Thyroid gland (tissue), 4 donors: ENCODE results near the gene CMTR1. TPM values are rescaled to one million over a fixed set of nuclear protein-coding genes. Genes with fewer than 3 reads are reported as not detected.

Experiments
- DNase-seq, 2 donors: peaks; one replicate each; pipeline ENCODE4 v3.0.0-alpha.2; 2019
- H3K27ac ChIP-seq, 3 donors: fragments of 200-600 bp; sonication (generic); 1 replicate in 2 of 3; 2 replicates in 1 of 3; pipeline ENCODE4 v1.5.1; 2016 to 2019; ENCODE audit warnings: mild to moderate bottlenecking in 1 of 3, moderate library complexity in 1 of 3
- H3K27me3 ChIP-seq: fragments of 200-600 bp; sonication (generic); one replicate; pipeline ENCODE4 v1.5.1; 2019
- H3K36me3 ChIP-seq, 2 donors: fragments of 200-600 bp; sonication (generic); one replicate each; pipeline ENCODE4 v1.5.1; 2016 to 2019
- H3K4me1 ChIP-seq, 2 donors: fragments of 200-600 bp; sonication (generic); one replicate each; pipeline ENCODE4 v1.5.1; 2017 to 2019
- H3K4me3 ChIP-seq, 3 donors: fragments of 200-600 bp; sonication (generic); replicated peaks in 1 of 3; 1 replicate in 2 of 3; 2 replicates in 1 of 3; pipeline ENCODE4 v1.5.1; 2016; ENCODE audit warnings: mild to moderate bottlenecking in 1 of 3
- H3K9me3 ChIP-seq: fragments of 200-600 bp; sonication (generic); one replicate; pipeline ENCODE4 v1.5.1; 2017
- POLR2A ChIP-seq, 2 donors: fragments of 450-650 bp; IDR thresholded peaks; one replicate each; pipeline ENCODE4 v1.6.1; 2017; ENCODE audit warnings: antibody characterized with exemption in 2 of 2, mild to moderate bottlenecking in 2 of 2, moderate library complexity in 1 of 2
- WGBS, 2 donors: methylation state at CpG; one replicate each; pipeline ENCODE4 v1.1.5; 2017; 5-methylcytosine and 5-hydroxymethylcytosine counted together
- intact Hi-C: fragments of 100-400 bp; cut with DNase I; formaldehyde crosslinking; loops from one replicate; pipeline ENCODE4 v1.15.1; 2023
- total RNA-seq, 4 donors: library from RNA; depleted of rRNA; stranded (reverse); fragments of >200 nt; gene quantifications; one replicate each; pipeline ENCODE4 v1.2.3, GENCODE V29; 2016
- TF ChIP-seq, protein P1 (sequence below), 6 experiments: fragments of 200-600 bp in 3 of 6; fragments of 450-650 bp in 3 of 6; sonication (generic) in 3 of 6; IDR thresholded peaks; one replicate each; pipeline ENCODE4 v1.5.1; 2016 to 2019; ENCODE audit warnings: antibody characterized with exemption in 6 of 6, mild to moderate bottlenecking in 2 of 6, inconsistent platforms in 1 of 6, moderate library complexity in 1 of 6

CMTR1 gene
- total RNA-seq, 4 donors from 2014 or later = 29.3 to 41.5 (median 33.1) TPM

DNA sequence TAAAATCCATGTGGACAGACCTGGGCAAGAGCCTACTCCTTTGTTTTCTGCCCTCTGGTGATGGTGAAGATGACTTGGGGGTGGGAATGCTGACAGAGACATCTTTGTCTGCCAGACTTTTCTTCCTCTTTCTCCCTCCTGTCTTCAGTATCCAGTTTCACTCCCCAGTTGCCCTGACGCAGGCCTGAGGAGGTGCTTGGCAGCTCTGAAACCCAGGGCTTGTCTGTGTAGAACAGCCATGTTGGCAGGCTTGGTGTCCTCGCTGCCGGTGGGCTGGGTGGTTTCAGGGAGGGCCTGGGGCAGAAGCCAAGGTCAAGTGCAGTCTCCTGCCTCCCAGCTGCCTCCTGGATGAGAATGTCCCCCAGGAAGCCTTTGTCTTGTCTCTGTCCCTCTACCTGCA, 44.2 kb downstream of the CMTR1 start:
- H3K36me3 ChIP-seq = peaks cover 32 to 46% of the 10 kb centered on the region in 2 donors
- H3K27ac ChIP-seq = no peak overlapping the region
- intact Hi-C loops = no loop called here
- no peaks in the 10 kb centered on the region for H3K9me3 ChIP-seq
- DNase-seq = no peak
- H3K27me3 ChIP-seq = no peaks in the 10 kb centered on the region
- no peak overlapping the region for H3K4me3 ChIP-seq
- H3K4me1 ChIP-seq = peaks cover 13 to 17% of the 10 kb centered on the region in 2 donors
- TF ChIP-seq, protein P1, sequence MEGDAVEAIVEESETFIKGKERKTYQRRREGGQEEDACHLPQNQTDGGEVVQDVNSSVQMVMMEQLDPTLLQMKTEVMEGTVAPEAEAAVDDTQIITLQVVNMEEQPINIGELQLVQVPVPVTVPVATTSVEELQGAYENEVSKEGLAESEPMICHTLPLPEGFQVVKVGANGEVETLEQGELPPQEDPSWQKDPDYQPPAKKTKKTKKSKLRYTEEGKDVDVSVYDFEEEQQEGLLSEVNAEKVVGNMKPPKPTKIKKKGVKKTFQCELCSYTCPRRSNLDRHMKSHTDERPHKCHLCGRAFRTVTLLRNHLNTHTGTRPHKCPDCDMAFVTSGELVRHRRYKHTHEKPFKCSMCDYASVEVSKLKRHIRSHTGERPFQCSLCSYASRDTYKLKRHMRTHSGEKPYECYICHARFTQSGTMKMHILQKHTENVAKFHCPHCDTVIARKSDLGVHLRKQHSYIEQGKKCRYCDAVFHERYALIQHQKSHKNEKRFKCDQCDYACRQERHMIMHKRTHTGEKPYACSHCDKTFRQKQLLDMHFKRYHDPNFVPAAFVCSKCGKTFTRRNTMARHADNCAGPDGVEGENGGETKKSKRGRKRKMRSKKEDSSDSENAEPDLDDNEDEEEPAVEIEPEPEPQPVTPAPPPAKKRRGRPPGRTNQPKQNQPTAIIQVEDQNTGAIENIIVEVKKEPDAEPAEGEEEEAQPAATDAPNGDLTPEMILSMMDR (IDR thresholded peaks at IDR 0.05) = no peak
- no peak for TF ChIP-seq POLR2A (IDR thresholded peaks at IDR 0.05)
- 86 to 87% methylated on average over 3 of the region's 3 CpGs for WGBS, 2 donors

DNA sequence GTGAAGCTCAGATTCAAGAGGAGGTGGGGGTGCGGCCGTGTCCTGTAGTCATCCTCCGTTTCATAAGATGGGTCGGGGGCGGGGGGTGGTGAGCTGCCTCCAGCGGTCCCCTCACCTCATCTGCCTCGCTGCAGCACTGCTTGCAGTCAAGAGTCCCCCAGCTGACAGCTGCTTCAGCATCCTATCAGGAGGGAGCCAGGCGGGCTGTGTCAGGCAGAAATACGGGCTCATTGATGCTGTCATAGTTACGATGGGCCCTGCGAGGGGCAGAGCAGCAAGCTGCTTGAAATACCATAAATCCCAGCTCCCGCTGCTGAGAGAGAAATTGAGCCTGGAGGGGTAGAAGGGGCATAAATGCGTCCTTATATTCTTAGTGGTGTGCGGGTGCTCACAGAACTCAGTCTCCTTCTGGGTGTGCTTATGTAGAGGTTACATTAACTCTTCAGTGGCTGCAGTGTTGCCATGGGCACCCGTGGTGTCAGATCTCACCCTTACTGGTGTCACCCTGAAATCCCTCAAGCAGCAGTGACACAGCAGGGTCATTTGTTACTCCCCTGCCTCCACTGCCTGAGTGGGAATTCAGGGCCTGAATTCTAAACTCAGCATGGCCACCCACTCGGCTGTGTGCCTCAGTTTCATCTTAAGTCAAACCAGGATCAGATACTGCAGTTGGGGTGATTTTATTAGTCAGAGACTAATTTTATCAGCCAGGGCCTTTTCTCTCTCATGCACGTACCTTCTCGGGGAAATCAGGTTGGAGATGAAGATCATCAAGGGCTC, 44.8 kb downstream of the CMTR1 start:
- H3K9me3 ChIP-seq = no peaks in the 10 kb centered on the region
- no peak for TF ChIP-seq POLR2A (IDR thresholded peaks at IDR 0.05)
- TF ChIP-seq, protein P1 (IDR thresholded peaks at IDR 0.05) = no peak
- no peak overlapping the region for H3K4me3 ChIP-seq
- intact Hi-C loops = no loop called here
- 91 to 95% methylated on average over 15 to 17 of the region's 18 CpGs for WGBS, 2 donors
- H3K27me3 ChIP-seq = no peaks in the 10 kb centered on the region
- peaks cover 19 to 22% of the 10 kb centered on the region in 2 donors for H3K4me1 ChIP-seq
- DNase-seq = no peak
- H3K36me3 ChIP-seq = peaks cover 25 to 43% of the 10 kb centered on the region in 2 donors
- H3K27ac ChIP-seq = no peak overlapping the region

DNA sequence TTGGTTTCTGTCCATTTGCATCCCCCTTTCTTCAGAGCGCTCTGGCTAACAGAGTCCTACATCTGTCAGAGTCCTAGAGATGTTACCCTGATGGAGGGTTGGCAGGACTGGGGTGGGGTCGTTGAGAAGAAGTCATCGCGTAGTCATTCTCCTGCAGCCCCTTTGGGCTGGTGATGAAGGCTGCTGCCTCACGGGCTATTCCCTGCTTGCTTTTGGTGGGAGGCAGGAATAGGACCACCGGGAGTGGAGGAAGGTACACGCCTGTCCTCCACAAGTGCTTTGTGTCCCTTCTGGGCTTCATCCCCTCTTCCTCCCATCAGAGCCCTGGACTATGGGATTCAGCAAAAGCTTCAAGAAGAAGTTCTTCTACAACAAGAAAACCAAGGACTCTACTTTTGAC, 45.8 kb downstream of the CMTR1 start:
- no peak overlapping the region for H3K27ac ChIP-seq
- TF ChIP-seq, protein P1 (IDR thresholded peaks at IDR 0.05) = no peak
- TF ChIP-seq POLR2A (IDR thresholded peaks at IDR 0.05) = no peak
- no peak overlapping the region for H3K4me3 ChIP-seq
- WGBS, 2 donors = 93 to 98% methylated on average over 6 of the region's 7 CpGs
- peaks cover 18 to 22% of the 10 kb centered on the region in 2 donors for H3K4me1 ChIP-seq
- DNase-seq = no peak
- intact Hi-C loops = no loop called here
- peaks cover 16 to 39% of the 10 kb centered on the region in 2 donors for H3K36me3 ChIP-seq
- H3K9me3 ChIP-seq = no peaks in the 10 kb centered on the region
- no peaks in the 10 kb centered on the region for H3K27me3 ChIP-seq

DNA sequence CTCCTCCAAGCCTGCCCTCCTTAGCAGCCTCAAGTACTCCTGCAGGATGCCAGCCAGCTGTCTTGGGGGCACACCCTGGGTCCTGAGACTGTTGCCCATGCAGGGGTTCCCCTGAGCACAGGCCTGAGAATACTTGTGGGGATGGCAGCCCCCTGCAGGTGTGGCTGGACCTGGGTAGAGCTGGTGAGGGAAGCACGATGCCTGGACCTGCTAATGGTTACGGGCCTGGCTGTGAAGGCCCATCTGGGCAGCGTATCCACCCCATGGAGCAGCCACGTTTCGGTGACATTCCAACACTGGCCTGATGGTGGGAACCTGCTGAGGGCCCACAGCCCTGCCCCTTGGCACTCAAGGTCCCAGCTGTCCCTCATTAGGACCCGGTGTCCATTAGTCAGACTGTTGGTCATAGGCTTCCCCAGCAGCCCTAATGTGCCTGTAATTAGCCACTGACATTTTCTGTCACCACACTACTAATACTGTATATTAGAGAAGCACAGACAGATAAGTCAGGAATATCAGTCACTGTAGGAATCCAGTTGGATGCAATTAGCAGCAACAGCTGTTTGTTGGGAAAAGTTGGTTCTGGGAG, 46.3 kb downstream of the CMTR1 start:
- no peak for DNase-seq
- H3K4me1 ChIP-seq = peaks cover 18 to 22% of the 10 kb centered on the region in 2 donors
- peaks cover 11 to 36% of the 10 kb centered on the region in 2 donors for H3K36me3 ChIP-seq
- H3K9me3 ChIP-seq = no peaks in the 10 kb centered on the region
- no peak overlapping the region for H3K27ac ChIP-seq
- intact Hi-C loops = no loop called here
- 95% methylated on average over 2 of the region's 6 CpGs; no CpG with 5 or more reads in 1 of the 2 donors for WGBS, 2 donors
- no peak for TF ChIP-seq POLR2A (IDR thresholded peaks at IDR 0.05)
- TF ChIP-seq, protein P1 (IDR thresholded peaks at IDR 0.05) = no peak
- no peaks in the 10 kb centered on the region for H3K27me3 ChIP-seq
- H3K4me3 ChIP-seq = no peak overlapping the region
